ENCODE measurements around the gene VMAC. TPM values are rescaled to one million over a fixed set of nuclear protein-coding genes. Genes with fewer than 3 reads are reported as not detected.

VMAC gene
- total and polyA plus RNA-seq, 9 donors: 3.4 to 8.5 (median 6.4) TPM

GRCh38 chr19:5915782-5916165 lies 11.1 kb downstream of the VMAC start:
- Histone ChIP-seq H3K27ac (no peak overlapping the region), H3K27me3 (no peaks in the 10 kb centered on the region), H3K4me3 (no peak overlapping the region), H3K36me3 (no peaks in the 10 kb centered on the region), H3K4me1 (ENCODE audit: insufficient read depth) (no peaks in the 10 kb centered on the region), H3K9me3 (no peaks in the 10 kb centered on the region)
- no peak for DNase-seq
- WGBS, 3 donors: 73 to 81% (median 74%) methylated on average over 10 to 11 of the region's 11 CpGs
- TF ChIP-seq CTCF (IDR thresholded peaks at IDR 0.05) (no peak), EP300 (IDR thresholded peaks at IDR 0.05) (no peak), POLR2A (IDR thresholded peaks at IDR 0.05) (no peak)
- intact Hi-C loops (cut with DNase I): no loop called here

- no peaks in the 10 kb centered on the region for H3K9me3 ChIP-seq
- H3K4me1 ChIP-seq (ENCODE audit: insufficient read depth): no peaks in the 10 kb centered on the region
- no peak for TF ChIP-seq POLR2A (IDR thresholded peaks at IDR 0.05)
- no peak for TF ChIP-seq EP300 (IDR thresholded peaks at IDR 0.05)
- no peak for TF ChIP-seq CTCF (IDR thresholded peaks at IDR 0.05)
- no peaks in the 10 kb centered on the region for H3K27me3 ChIP-seq
- H3K4me3 ChIP-seq: no peak overlapping the region
- 38 to 51% (median 48%) methylated on average over 12 to 14 of the region's 14 CpGs for WGBS, 3 donors
- intact Hi-C loops (cut with DNase I): no loop called here
- DNase-seq: no peak
- H3K36me3 ChIP-seq: no peaks in the 10 kb centered on the region
- H3K27ac ChIP-seq: no peak overlapping the region
These were observed 11.6 kb downstream of the VMAC start for GRCh38 chr19:5916181-5916708.

DNA sequence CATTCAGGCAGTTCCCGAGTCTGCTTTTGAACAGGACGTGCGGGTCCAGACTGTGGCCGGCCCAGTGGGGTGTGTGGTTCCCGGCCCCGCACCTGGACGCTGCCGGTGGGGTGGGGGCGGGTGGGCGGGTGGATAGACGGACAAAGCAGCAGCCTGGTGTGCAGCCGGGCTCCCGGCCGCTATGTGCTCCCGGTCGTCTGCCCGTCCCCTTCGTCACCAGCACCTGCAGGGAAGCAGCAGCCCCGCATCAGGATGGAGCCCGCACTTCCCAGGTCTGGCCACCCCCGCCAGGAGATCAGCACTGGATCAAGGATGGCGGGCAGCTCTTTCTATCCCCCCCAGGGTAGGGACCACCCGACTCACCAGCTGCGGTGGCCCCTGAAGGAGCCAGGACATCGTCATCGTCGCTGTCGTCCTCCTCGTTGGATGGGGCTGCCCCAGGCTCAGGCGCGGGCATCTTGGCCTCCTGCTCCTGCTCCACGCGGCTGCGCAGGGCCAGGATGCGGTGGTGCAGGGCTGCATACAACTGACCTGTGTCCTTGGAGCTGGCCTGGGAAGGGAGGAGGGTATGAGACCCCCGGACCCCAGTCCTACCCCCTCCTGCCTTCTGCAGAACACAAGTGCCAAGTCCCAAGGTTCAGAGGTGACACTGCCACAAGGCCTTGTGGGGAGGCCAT lies 12.9 kb downstream of the VMAC start:
- WGBS, 3 donors: 86 to 92% (median 88%) methylated on average over 26 to 36 of the region's 36 CpGs
- Histone ChIP-seq H3K27me3 (no peaks in the 10 kb centered on the region), H3K9me3 (no peaks in the 10 kb centered on the region), H3K27ac (no peak overlapping the region), H3K4me3 (no peak overlapping the region), H3K4me1 (ENCODE audit: insufficient read depth) (no peaks in the 10 kb centered on the region), H3K36me3 (no peaks in the 10 kb centered on the region)
- intact Hi-C loops (cut with DNase I): no loop called here
- TF ChIP-seq CTCF (IDR thresholded peaks at IDR 0.05) (no peak), POLR2A (IDR thresholded peaks at IDR 0.05) (no peak), EP300 (IDR thresholded peaks at IDR 0.05) (no peak)
- DNase-seq: no peak

DNA sequence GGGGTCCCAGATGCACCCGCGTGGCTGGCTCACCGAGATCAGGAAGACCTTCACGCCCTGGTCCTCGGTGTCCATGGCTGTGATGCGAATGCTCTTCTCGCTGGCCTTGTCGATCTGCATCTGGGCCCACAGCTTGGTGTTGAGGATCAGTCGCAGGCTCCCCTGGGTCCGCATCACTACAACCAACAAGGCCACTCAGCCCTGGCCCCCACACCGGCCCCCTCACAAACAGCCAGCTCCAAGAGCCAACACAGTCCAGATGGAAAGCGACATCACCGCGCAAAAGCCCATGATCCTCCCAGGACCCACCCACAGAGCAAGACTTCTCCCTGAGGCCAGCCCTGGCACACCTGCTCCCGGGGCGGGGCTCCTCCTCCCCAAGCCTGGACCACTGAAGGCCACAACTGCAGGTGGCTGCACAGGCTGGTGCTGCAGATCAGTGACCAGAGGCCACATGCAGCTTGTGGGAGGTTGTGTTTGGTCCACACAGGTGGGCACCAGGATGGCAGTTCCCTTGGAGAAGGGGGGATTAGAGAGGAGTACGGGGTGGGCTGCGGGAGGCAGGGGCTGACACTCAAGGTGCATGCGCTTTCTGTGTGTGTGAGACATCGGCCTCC lies 13.9 kb downstream of the VMAC start:
- Histone ChIP-seq H3K4me3 (no peak overlapping the region), H3K9me3 (no peaks in the 10 kb centered on the region), H3K27ac (no peak overlapping the region), H3K36me3 (no peaks in the 10 kb centered on the region), H3K4me1 (ENCODE audit: insufficient read depth) (no peaks in the 10 kb centered on the region), H3K27me3 (no peaks in the 10 kb centered on the region)
- intact Hi-C loops (cut with DNase I): no loop called here
- 95 to 97% (median 95%) methylated on average over 18 to 20 of the region's 20 CpGs for WGBS, 3 donors
- TF ChIP-seq POLR2A (IDR thresholded peaks at IDR 0.05) (no peak), CTCF (IDR thresholded peaks at IDR 0.05) (no peak), EP300 (IDR thresholded peaks at IDR 0.05) (no peak)
- no peak for DNase-seq

Measured in ovary (tissue), 9 donors.